GM18520 (cell line): ENCODE results near the gene LRRC63.
"Not testable (repeated sequence)": the region's sequence is repeated elsewhere in the genome, so short reads cannot be mapped to it uniquely, and the experiment has no call there.

ENCODE experiments used
- ATAC-seq: cut with Tn5 transposase; IDR thresholded peaks from one replicate; pipeline ENCODE4 v1.9.1; 2021; ENCODE audit not compliant: unreplicated experiment

The LRRC63 gene

GRCh38 chr13:46211483-46212351 lies at the start of gene LRRC63:
TSS of gene LRRC63 (plus strand) at chr13:46211928. CDS start at chr13:46213035, 1,107 bp downstream.
- ATAC-seq: peak; percentile 88

DNA sequence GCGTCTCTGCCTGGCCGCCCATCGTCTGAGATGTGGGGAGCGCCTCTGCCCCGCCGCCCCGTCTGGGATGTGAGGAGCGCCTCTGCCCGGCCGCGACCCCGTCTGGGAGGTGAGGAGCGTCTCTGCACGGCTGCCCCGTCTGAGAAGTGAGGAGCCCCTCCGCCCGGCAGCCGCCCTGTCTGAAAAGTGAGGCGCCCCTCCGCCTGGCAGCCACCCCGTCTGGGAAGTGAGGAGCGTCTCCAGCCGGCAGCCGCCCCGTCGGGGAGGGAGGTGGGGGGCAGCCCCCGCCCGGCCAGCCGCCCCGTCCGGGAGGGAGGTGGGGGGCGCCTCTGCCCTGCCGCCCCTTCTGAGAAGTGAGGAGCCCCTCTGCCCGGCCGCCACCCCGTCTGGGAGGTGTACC lies 49.0 kb upstream of the LRRC63 start:
- not testable (repeated sequence) for ATAC-seq

GRCh38 chr13:46164661-46165060 lies 47.1 kb upstream of the LRRC63 start:
- ATAC-seq: no peak

GRCh38 chr13:46165485-46166223 lies 46.1 kb upstream of the LRRC63 start:
- peak; percentile 35 for ATAC-seq

GRCh38 chr13:46166224-46166584 lies 45.5 kb upstream of the LRRC63 start:
- ATAC-seq: no peak

DNA sequence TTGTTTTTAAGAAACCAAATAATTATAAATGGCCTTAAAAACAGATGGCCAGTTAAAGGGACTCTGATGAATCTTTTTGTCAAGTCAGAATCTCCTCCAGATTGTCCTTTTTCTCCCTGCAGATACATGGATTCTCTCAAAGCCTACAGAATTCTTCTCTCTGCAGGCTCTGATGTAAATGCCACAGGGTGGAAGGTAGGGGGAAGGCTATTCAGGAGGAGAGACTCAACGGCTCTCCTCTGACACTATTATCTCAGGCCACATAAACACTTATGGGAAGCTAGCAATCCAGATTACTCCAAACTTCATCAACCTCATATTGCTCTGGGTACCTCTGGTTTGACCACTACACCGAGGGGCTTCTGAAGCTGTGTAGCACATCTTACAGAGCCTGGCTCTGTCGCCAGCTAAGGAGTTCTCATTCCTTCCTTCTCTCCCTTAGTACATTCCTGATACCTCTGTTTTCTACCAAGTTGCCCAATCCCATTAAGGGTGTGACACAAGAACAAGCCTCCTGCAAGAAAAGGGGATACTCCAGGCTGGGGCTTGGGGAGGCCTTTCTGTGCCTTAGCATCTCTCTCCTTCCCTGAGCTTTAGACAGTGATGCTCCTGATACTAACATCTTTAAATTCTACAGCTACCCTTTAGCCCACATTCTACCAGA lies 44.6 kb upstream of the LRRC63 start:
- no peak for ATAC-seq

DNA sequence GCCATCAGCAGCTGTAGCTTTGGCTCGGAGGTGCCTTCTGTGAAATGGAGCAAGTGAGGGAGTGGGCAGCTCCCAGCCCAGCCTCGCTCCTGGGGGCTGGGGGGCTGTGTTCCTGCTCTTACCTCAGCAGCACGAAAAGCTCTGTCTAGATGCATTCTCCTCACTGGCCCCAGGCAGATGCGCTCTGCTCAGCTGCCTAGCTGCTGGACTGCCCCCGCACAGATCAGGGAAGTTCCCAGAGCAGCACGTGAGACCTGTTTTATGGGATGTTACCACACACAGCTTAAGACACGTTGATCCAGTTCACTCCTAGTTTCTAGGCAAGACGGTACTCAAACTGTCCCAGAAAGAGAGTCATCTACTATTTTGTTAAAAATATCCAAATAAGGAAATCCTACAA lies 43.4 kb upstream of the LRRC63 start:
- ATAC-seq: no peak

DNA sequence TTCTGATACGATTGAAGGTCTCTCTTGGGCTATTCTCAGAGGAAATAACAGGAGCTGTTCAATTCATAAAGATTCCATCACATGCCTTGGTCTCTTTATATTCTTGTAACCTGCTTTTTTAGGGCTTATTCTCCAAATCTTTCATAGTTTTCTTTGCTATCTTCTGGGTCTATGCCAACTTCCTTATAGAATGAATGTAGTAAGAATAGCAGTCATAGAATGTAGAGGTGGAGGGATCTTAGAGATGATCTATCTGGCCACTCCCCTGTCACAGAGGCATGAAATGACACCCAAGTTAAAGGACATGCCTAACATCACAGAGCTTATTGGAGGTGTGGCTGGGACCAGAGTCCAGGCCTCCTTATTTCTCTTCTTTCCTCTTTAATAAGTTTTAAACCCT lies 42.9 kb upstream of the LRRC63 start:
- no peak for ATAC-seq

DNA sequence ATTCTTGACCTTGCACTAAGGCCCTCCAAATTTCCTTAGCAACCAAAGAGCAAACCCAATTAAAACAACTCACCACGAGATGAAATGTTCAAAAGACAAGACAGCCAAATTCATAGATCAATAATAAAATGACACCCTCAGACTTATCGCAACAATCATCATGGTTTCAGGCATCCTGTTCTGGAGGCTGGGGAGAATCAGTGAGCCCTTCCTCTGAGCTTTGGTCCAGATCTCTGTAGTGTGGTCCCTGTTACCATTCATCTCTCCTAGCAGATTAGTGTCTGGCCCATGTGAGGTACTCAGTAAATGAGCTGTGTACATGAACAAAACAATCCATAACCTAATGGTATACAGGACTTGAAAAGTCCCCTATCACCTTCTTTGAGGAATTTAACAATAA lies 42.0 kb upstream of the LRRC63 start:
- ATAC-seq: no peak

- ATAC-seq: no peak
Observed at GRCh38 chr13:46170268-46170667, 41.5 kb upstream of the LRRC63 start.

DNA sequence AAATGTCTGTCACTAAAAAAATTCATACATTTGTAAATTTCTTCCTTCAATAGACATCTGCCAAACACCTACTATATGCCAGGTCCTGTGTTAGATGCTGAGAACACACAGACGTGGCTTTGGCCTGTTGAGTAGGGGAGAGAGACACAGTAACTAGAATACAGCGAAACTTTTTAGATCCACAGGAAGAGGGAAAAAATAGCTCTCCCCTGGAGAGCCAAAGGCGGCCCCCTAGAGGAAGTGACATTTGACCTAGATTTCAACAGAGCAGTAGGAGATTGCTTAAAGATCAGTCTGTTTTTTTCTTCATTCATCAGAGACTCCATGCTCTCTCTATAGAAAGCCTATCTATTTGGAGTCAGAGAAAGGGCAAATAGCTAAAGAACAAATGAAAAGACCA lies 41.0 kb upstream of the LRRC63 start:
- ATAC-seq: no peak

GRCh38 chr13:46171217-46171616 lies 40.5 kb upstream of the LRRC63 start:
- no peak for ATAC-seq

DNA sequence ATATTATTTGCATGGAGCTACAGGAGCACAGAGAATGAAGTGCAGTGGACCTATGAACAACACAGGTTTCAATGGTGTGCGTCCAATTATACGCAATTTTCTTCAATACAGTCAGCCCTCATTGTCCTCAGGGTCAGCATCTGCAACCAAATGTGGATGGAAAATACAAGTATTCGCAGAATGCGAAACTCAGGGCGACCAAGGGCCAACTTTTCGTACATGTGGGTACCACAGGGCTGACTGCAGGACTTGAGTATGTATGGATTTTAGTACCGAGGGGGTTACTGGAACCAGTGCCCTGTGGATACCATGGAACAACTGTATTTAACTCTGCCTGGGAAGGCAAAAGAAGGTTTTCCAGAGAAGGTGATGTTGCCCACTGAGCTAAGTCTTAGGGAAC lies 40.0 kb upstream of the LRRC63 start:
- no peak for ATAC-seq

DNA sequence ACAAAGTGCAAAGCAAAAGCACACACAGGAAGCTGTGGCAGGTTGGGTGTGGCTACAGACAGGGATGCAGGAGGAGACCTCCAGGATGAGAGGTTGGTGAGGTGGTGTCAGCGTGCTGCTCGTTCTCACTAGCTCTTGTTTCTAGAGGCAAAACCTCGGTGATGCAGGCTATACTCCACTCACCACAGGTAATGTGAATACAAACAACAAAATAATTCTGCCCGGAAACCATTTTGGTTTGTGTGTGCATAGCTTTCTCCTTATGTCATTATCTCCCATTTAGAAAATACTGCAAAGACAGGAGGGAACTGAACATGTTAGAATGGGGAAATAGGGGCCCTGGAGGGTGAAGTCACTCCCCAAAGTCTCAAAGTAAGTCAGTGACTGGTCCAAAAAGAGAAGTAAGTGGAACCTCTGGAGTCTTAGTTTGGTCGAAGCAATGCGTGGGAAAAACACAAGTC lies 39.2 kb upstream of the LRRC63 start:
- no peak for ATAC-seq

GRCh38 chr13:46173656-46174055 lies 38.1 kb upstream of the LRRC63 start:
- peak; percentile 30 for ATAC-seq

DNA sequence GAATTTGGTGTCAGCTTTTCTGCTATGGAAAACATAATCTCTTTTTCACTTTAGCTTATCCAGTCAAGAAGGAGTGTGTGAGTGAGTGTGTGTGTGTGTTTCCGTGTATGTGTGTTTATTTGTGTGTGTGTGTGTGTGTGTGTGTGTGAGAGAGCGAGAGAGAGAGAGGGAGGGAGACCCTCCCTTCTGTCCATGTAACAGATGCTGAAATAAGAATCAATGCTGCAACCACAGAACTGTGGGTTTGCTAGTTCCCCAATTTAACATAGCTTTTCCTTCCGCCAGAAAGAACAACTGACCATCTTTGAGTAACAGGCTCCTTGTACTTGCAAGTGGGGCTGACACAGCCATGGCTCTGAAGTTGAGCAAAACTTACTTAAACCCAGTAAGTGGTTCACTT lies 35.0 kb upstream of the LRRC63 start:
- peak; percentile 23 for ATAC-seq

GRCh38 chr13:46178143-46178542 lies 33.6 kb upstream of the LRRC63 start:
- no peak for ATAC-seq

GRCh38 chr13:46178821-46179220 lies 32.9 kb upstream of the LRRC63 start:
- no peak for ATAC-seq

DNA sequence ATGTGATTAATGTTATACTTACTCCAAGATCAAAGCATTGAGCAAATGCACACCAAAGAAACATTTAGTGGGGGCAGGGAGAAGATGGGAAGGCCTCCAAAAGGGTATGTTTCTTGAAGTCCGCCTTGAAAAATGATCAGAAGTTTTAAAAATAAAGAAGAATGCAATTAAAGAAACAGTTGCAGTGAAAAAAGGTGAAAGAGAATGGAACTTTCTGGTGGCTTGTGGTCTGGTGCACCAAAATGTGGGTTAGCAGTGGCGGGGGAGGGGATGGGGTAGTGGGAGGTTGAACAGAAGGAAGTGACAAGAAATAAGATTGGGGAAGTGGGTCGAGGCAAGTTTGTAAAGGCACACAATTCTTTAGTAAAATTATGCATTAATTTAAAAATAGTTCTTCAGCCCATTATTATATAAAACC lies 32.2 kb upstream of the LRRC63 start:
- no peak for ATAC-seq

- ATAC-seq: no peak
Observed at GRCh38 chr13:46179969-46180763, 31.6 kb upstream of the LRRC63 start.

GRCh38 chr13:46181377-46181839 lies 30.3 kb upstream of the LRRC63 start:
- no peak for ATAC-seq
